Right atrium auricular region (tissue), 2 donors: ENCODE measurements around the gene PPM1H. TPM values are rescaled to one million over a fixed set of nuclear protein-coding genes. Genes with fewer than 3 reads are reported as not detected.
A peak's percentile ranks its signal among the peaks of the same experiment; 100 is the strongest.

Experiments
- DNase-seq: peaks from one replicate; pipeline ENCODE4 v3.0.0-alpha.2; 2019; ENCODE audit warnings: low spot score
- H3K27ac ChIP-seq, 2 donors: fragments of 200-600 bp; sonication (generic); 1 replicate in 1 of 2; 2 replicates in 1 of 2; pipeline ENCODE4 v1.5.1; 2016 to 2019
- H3K27me3 ChIP-seq, 2 donors: fragments of 200-600 bp; sonication (generic); one replicate each; pipeline versions ENCODE4 v1.5.1 to v1.6.0; 2017 to 2019
- H3K36me3 ChIP-seq: fragments of 200-600 bp; sonication (generic); one replicate; pipeline ENCODE4 v1.5.1; 2016
- H3K4me1 ChIP-seq, 2 donors: fragments of 200-600 bp; sonication (generic); one replicate each; pipeline versions ENCODE4 v1.5.1 to v1.6.0; 2017 to 2019
- H3K4me3 ChIP-seq, 2 donors: fragments of 200-600 bp; sonication (generic); 1 replicate in 1 of 2; 2 replicates in 1 of 2; pipeline ENCODE4 v1.5.1; 2017 to 2019; ENCODE audit warnings: mild to moderate bottlenecking in 1 of 2, moderate library complexity in 1 of 2
- H3K9me3 ChIP-seq, 2 donors: fragments of 200-600 bp; sonication (generic); one replicate each; pipeline ENCODE4 v1.5.1; 2019
- total RNA-seq, 2 donors: library from RNA; depleted of rRNA; stranded (reverse); fragments of >200 nt; gene quantifications; one replicate each; pipeline ENCODE4 v1.1.0, GENCODE V29; 2016
- TF ChIP-seq, protein P1 (sequence below), 2 donors: fragments of 200-600 bp; sonication (generic); IDR thresholded peaks; one replicate each; pipeline ENCODE4 v1.5.1; 2019; ENCODE audit warnings: antibody characterized with exemption in 2 of 2

PPM1H gene
- total RNA-seq, 2 donors from 2014 or later, result 3.1 to 5.0 TPM

DNA sequence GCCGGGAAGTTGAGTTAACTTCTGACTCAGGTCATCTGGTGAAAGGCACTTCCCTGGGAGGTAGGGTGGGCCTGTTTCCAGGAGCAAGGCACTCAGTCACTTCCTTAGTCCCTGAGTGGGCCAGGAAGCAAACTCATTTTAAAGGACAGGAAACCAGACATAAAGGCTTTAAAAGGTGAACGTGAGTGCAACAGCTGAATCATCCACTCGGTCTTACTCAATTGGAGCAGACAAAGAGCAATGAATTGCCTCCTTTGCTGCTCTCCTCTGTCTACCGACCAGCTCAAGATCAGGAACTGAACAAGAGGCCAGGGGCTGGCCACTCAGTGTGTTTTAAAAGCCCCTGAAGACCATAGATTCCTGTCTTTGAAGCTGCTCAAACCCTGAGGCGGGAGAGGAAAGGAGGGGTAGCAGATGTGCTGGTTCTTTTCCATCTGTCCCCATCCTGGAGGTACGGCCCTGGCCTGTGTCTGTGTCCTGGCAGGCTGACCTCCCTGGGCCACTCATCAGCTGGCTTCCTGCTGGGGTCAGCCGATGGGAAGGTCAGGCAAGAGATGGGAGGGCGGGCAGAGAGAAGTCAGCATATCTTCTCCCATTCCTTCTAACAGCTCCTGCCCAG is 148.9 kb downstream of the PPM1H start:
- no peak overlapping the region for H3K4me3 ChIP-seq
- H3K27ac ChIP-seq, result peak overlapping the region; percentile 69 to 76
- no peaks in the 10 kb centered on the region for H3K36me3 ChIP-seq
- TF ChIP-seq, protein P1, sequence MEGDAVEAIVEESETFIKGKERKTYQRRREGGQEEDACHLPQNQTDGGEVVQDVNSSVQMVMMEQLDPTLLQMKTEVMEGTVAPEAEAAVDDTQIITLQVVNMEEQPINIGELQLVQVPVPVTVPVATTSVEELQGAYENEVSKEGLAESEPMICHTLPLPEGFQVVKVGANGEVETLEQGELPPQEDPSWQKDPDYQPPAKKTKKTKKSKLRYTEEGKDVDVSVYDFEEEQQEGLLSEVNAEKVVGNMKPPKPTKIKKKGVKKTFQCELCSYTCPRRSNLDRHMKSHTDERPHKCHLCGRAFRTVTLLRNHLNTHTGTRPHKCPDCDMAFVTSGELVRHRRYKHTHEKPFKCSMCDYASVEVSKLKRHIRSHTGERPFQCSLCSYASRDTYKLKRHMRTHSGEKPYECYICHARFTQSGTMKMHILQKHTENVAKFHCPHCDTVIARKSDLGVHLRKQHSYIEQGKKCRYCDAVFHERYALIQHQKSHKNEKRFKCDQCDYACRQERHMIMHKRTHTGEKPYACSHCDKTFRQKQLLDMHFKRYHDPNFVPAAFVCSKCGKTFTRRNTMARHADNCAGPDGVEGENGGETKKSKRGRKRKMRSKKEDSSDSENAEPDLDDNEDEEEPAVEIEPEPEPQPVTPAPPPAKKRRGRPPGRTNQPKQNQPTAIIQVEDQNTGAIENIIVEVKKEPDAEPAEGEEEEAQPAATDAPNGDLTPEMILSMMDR (IDR thresholded peaks at IDR 0.05), result no peak
- peak; percentile 61 for DNase-seq
- H3K9me3 ChIP-seq, result no peaks in the 10 kb centered on the region
- peaks cover 0 to 20% of the 10 kb centered on the region in 2 donors for H3K4me1 ChIP-seq
- no peaks in the 10 kb centered on the region for H3K27me3 ChIP-seq

DNA sequence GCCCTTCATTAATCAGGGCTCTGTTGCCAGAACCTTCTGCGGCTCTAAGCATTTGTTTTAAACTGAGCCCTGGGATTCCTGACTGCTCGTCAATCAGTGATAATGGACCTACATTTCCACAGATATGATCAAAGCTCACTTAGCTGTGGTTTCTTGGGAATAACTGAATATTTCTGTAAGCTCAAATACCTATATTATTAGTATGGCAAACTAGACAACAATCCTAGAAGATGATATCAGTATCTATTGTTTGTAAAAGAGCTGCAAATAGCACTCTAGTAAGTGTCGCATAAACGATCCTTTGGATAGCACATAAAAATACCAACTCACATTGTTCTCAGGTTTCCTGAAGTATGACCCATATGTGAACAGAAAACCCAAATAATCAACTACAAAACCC is 150.4 kb downstream of the PPM1H start:
- DNase-seq, result no peak
- H3K36me3 ChIP-seq, result no peaks in the 10 kb centered on the region
- H3K9me3 ChIP-seq, result no peaks in the 10 kb centered on the region
- H3K27ac ChIP-seq, result no peak overlapping the region
- no peaks in the 10 kb centered on the region for H3K27me3 ChIP-seq
- H3K4me1 ChIP-seq, result peaks cover 0 to 20% of the 10 kb centered on the region in 2 donors
- TF ChIP-seq, protein P1 (IDR thresholded peaks at IDR 0.05), result no peak
- H3K4me3 ChIP-seq, result no peak overlapping the region

DNA sequence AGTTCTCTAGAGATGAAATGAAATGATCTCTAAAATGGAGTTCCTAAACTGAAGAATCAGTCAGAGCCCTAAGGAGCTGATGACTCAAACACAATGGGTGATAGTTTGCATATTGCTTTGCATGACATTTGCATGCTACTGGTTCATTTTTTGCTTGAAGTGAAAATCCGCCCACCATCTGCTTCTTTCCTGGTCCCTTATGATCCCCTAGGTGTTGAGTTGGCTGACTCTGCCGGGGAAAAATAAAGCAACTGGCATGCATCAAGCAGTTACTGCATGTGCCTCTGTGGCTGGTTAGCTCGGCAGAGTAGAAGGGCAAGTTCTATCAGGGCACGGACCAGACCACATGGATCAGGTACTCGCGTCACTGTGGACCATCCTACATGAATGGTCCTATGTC is 151.1 kb downstream of the PPM1H start:
- TF ChIP-seq, protein P1 (IDR thresholded peaks at IDR 0.05), result no peak
- Histone ChIP-seq H3K4me1 (peaks cover 0 to 20% of the 10 kb centered on the region in 2 donors), H3K9me3 (no peaks in the 10 kb centered on the region), H3K4me3 (no peak overlapping the region), H3K36me3 (no peaks in the 10 kb centered on the region), H3K27ac (no peak overlapping the region), H3K27me3 (no peaks in the 10 kb centered on the region)
- no peak for DNase-seq

DNA sequence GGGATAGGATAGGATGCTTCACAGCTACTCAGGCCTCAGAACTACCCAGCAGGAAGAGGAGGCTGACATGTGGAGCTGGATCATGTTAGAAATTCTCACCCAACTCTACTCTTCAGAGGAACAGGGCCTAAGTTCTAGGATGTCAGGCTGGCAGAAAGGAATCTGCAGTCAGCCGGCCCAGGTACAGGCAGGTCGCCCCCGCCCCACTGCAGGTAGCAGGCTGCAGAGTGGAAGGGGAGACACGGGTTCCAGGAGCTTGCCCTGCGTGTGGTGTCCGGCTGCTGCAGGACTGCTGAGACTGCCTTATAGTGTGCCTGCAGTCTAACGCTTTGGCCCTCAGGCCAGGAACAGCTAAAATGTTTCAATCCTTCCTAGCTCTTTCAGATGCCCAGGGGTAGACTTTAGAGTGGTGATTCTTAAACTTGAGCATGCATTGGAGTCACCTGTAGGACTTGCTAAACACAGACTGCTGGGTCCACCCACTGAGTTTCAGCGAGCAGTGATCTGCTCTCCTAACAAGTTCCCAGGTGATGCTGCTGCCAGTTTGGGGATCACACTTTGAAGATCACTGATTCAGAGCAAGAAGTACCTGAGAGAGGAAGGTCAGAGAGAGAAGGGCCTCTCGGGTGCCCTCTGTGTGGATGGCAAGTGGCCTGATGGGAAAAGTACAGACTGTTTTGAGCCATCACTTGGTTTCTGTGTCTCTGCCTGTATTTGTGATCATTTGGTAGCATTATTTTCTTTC is 153.6 kb downstream of the PPM1H start:
- H3K4me3 ChIP-seq, result no peak overlapping the region
- H3K4me1 ChIP-seq, result peaks cover 0 to 4% of the 10 kb centered on the region in 2 donors
- H3K27ac ChIP-seq, result no peak overlapping the region
- TF ChIP-seq, protein P1 (IDR thresholded peaks at IDR 0.05), result no peak
- no peaks in the 10 kb centered on the region for H3K27me3 ChIP-seq
- H3K36me3 ChIP-seq, result no peaks in the 10 kb centered on the region
- DNase-seq, result no peak
- no peaks in the 10 kb centered on the region for H3K9me3 ChIP-seq

DNA sequence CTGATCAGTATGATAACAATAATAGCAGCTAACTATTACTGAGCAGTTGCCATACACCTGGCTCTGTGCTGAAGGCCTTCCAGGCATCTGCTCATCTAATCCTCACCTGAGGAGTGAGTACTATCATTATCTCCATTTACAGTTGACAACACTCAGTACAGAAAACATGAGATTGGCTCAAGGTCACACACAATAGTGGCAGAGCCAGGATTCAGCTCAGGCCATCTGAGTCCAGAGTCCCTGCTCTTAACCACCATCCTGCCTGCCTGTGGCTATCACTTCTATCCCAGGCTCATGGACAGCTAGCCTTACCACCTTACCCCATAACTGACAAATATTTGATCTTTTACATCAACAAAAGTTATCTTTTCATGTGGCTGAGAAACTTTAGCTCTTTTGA is 155.5 kb downstream of the PPM1H start:
- Histone ChIP-seq H3K36me3 (no peaks in the 10 kb centered on the region), H3K27ac (no peak overlapping the region), H3K4me1 (no peaks in the 10 kb centered on the region), H3K4me3 (no peak overlapping the region), H3K27me3 (no peaks in the 10 kb centered on the region), H3K9me3 (no peaks in the 10 kb centered on the region)
- no peak for DNase-seq
- TF ChIP-seq, protein P1 (IDR thresholded peaks at IDR 0.05), result no peak
